NCI-H187 (cell line): ENCODE results near the gene RAB3GAP1.
"Not testable (repeated sequence)": the region's sequence is repeated elsewhere in the genome, so short reads cannot be mapped to it uniquely, and the experiment has no call there.

Experiments
- DNase-seq, 2 experiments: peaks; one replicate each; lab custom pipeline; 2025; lab: John Stamatoyannopoulos, UW

Gene RAB3GAP1

GRCh38 chr2:135052042-135052876 lies at the start of gene RAB3GAP1:
Gene RAB3GAP1 (plus strand): TSS chr2:135052292. CDS start chr2:135052308, 16 bp downstream.
- DNase-seq = peak in 1 of 2 experiments; percentile 36

- DNase-seq = no peak
These were observed 49.3 kb upstream of the RAB3GAP1 start for GRCh38 chr2:135002836-135003235.

DNA sequence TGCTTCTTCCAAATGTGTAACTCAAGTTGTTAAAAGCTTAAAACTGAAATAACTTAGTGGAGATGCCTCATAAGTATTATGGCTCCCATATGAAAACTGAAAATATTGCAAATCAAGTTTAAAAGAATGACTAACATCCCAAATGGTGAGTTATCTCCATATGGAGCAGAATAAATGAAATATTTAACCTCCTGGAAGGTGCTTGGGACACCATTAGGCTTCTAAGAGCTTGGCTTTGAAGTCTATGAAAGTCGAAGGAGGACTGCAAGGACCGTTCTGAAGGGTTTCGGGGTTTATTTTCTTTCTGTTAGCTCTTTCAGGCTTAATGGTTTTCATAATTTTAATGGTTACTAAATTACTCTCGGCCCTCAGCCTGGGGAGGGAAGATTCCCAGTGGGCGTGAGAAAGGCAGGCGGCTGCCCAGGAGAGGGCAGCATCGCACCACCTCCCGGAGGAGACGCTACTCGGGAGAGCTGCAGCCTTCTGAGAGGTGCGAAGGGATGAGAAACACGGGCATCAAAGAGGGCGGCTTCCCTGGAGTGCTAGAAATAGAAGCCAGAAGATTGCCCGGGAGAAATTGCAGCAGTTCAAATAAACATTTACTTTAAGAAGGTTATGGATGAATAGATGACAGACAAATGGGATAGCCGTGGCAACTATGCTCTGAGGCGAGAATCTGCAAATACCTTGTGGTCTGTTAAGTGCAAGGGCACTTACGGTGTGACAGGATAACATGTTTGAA lies 47.9 kb upstream of the RAB3GAP1 start:
- DNase-seq = peak; percentile 31 to 60

- no peak for DNase-seq
These were observed 46.3 kb upstream of the RAB3GAP1 start for GRCh38 chr2:135005753-135006152.

- no peak for DNase-seq
These were observed 42.8 kb upstream of the RAB3GAP1 start for GRCh38 chr2:135009339-135009738.

DNA sequence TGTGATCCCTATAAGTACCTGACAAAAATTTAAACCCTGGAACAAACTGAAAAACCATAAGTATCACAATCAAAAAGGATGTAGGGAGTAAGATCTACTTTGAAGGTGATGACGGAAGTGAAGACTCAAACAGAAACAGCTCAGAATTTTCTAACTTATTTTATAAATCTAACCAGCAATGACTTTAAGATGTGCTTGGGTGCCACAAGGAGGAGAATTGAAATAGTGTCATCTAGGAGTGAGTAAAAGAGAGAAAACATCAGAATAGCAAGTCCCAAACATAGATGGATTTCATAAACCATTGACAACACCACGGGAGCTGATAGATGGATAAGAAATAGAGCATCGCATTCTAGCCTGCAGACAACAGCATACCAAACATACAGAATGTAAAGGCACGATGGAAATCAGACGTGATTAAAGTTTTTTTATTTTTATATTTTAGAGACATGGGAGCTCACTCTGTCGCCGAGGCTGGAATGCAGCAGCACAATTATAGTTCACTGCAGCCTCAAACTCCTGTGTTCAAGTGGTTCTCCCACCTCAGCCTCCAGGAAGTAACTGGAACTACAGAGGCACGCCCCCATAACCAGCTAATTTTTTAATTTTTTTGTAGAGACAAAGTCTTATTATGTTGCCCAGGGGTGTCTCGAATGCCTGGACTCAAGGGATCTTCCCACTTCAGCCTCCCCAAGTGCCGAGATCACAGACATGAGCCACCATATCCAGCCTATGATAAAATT lies 41.7 kb upstream of the RAB3GAP1 start:
- DNase-seq = no peak

GRCh38 chr2:135011633-135012032 lies 40.5 kb upstream of the RAB3GAP1 start:
- no peak for DNase-seq

GRCh38 chr2:135021618-135022017 lies 30.5 kb upstream of the RAB3GAP1 start:
- DNase-seq = no peak

- no peak for DNase-seq
These were observed 28.9 kb upstream of the RAB3GAP1 start for GRCh38 chr2:135022952-135023880.

DNA sequence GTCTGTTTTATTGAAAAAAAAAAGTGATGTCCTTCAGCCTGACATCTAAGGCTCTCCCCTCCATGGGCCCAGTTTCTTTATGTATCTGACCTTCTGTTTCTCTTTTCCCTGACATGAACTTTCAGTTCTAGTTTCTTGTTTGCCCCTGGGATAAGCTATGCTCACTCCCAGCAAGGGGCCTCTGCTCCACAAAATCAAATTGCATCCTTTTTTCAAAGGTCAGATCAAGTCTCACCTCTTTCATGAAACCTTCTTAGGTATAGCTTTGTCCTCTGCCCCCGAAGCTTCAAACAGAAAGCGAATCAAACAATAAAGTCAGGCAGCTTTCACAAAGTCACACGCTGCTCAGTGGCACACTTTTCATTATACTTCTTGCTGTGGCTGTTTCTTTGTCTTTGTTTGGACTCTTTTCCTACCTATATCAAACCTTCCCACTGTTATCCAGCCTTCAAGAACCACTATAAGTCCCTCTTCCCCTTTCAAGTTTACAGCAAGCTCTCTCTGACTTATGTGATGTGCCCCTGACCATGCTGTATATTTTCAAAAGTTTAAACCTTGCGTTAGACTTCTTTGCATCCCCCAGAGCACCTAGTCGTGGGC lies 28.1 kb upstream of the RAB3GAP1 start:
- DNase-seq = no peak

DNA sequence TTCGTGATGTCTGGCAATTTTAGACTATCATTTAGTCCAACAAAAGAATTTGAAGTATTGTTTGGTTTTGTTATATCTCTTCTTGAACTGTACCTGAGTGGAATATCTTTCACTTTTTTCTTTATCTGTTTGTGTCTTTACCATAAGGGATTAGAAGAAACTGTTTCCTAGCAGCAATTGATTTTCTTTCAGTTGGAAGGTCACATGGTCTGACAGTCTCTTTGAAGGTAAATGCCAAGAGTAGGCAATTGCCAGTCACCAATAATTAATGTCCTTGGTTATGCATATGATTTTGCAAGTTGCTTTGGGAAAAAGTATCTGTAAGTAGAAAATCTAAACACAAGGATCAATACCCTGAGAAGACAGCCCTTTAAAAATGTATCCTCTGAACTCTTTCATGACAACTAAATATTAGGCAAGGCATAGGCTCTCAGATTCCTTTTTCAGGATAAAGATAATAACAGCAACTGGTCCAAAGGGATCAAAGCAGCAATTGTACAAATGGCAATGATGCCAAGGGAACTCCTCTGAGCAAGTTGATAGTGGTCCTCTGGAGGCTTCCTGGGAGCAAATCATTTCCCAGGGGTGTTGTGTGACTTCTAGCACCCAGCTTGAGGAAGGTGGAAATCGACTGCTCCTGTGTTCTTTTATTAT lies 22.5 kb upstream of the RAB3GAP1 start:
- no peak for DNase-seq

- DNase-seq = no peak
These were observed 21.3 kb upstream of the RAB3GAP1 start for GRCh38 chr2:135030826-135031225.

- not testable (repeated sequence) for DNase-seq
These were observed 18.9 kb upstream of the RAB3GAP1 start for GRCh38 chr2:135033216-135033615.

DNA sequence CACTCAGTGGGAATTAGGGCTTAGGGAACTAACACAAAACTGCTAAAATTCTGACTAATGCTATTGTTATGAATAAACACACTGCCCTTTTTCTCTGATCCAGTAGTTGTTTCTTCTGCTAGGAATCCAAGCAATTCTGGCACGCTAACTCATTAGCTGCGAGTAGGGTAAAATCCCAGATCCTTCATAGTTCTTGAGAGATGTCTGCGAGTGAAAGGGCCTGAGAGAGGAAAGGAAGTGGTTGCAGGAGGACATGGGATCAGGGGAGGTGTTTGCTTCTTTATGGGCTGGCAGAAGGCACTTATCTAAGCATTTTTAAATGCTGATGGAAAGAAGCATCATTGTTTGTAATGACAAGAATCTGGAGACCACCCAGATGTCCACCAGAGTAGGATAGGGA lies 14.3 kb upstream of the RAB3GAP1 start:
- no peak for DNase-seq

DNA sequence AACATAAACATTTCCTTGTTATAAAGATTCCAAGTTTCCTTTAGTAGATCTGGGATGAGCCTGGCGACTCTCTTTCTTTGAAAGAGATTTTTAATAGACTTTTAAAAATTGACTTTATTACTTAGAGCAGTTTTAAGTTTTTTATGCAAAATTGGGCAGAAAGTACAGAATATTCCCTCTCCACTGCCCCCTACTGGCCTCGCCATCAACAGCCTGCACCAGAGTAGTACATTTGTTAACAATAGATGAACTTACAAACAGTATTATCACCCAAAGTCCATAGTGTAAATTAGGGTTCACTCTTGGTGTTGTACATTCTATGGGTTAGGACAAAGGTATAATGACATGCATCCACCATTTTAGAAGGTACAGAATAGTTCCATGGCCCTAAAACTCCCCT lies 8.7 kb upstream of the RAB3GAP1 start:
- no peak for DNase-seq

GRCh38 chr2:135047300-135047699 lies 4.8 kb upstream of the RAB3GAP1 start, which contains the start of gene MAP3K19:
Gene MAP3K19 (minus strand): TSS chr2:135047447. CDS start chr2:135024647, 22,800 bp downstream.
- DNase-seq = no peak

GRCh38 chr2:135048122-135048521 lies 4.0 kb upstream of the RAB3GAP1 start:
- DNase-seq = no peak

GRCh38 chr2:135050132-135050531 lies 2.0 kb upstream of the RAB3GAP1 start:
- DNase-seq = no peak

DNA sequence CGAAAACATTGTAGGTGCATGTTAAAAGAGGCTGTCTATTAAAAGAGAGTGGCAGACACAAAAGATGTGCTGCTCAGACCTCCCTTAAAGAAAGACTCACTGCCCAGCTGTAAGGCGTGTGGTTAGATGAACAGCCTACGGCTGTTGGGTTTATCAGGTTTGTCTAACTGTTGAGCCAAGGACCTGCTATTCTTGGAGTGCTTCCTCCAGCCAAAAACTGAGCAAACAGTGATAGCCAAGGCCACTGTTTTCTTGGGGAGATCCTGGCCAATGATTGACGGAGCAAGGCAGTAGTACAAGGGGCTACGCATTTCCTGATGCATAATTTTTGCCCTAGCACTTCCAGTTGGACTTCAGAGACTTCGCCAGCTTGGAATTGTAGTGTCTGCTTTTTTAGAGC lies 1.4 kb upstream of the RAB3GAP1 start:
- DNase-seq = no peak

- no peak for DNase-seq
These were observed 944 bp downstream of the RAB3GAP1 start for GRCh38 chr2:135052997-135053474.
